H1 (cell line): ENCODE data around the gene RAB3GAP2. TPM values are rescaled to one million over a fixed set of nuclear protein-coding genes. Genes with fewer than 3 reads are reported as not detected.

Experiments used
- BRCA1 ChIP-seq: IDR thresholded peaks from 2 replicates; pipeline ENCODE4 v1.6.1; 2012; ENCODE audit warnings: low read depth, low read length, improper control_type of control experiment
- CBX8 ChIP-seq: fragments of 300-800, 300-1000 bp; sonication (generic); IDR thresholded peaks from 2 replicates; pipeline ENCODE4 v1.7.1; 2016; ENCODE audit warnings: low read depth, low read length, borderline replicate concordance
- CEBPB ChIP-seq: IDR thresholded peaks from 2 replicates; pipeline ENCODE4 v1.6.1; 2012; ENCODE audit warnings: low read depth, low read length
- CHD1 ChIP-seq: IDR thresholded peaks from 2 replicates; pipeline ENCODE4 v1.6.1; 2012; ENCODE audit warnings: low read depth, low read length, improper control_type of control experiment
- CHD7 ChIP-seq: fragments of 300-600 bp; sonication (generic); IDR thresholded peaks from 2 replicates; pipeline ENCODE4 v1.7.1; 2012; ENCODE audit warnings: low read length, moderate library complexity, mild to moderate bottlenecking, inconsistent platforms; ENCODE audit not compliant: insufficient replicate concordance
- E2F6 ChIP-seq: IDR thresholded peaks from 2 replicates; pipeline ENCODE4 v1.6.1; 2012; ENCODE audit warnings: inconsistent platforms
- FOSL1 ChIP-seq: IDR thresholded peaks from 2 replicates; pipeline ENCODE4 v1.6.1; 2011; ENCODE audit warnings: mild to moderate bottlenecking, low read depth, low read length, moderate library complexity; ENCODE audit not compliant: insufficient read depth
- KDM5A ChIP-seq: fragments of 200-600 bp; IDR thresholded peaks from 2 replicates; pipeline ENCODE4 v1.7.1; 2012; ENCODE audit warnings: mild to moderate bottlenecking, low read length, inconsistent platforms, mixed read lengths
- POLR2AphosphoS5 ChIP-seq: IDR thresholded peaks from 2 replicates; pipeline ENCODE4 v1.6.1; 2011; ENCODE audit warnings: low read depth, low read length
- SP4 ChIP-seq: IDR thresholded peaks from 2 replicates; pipeline ENCODE4 v1.6.1; 2012; ENCODE audit warnings: low read length, inconsistent platforms
- polyA plus RNA-seq, 7 experiments: library from polyadenylated mRNA; depleted of rRNA in 3 of 7; stranded (reverse) in 5 of 7; unstranded in 2 of 7; fragments of >200 nt in 5 of 7; fragments of 200-250 nt in 2 of 7; gene quantifications; 1 replicate in 5 of 7; 2 replicates in 1 of 7; 4 replicates in 1 of 7; pipeline versions ENCODE4 v1.2.1 to v1.2.3, GENCODE V29; 2011 to 2013; ENCODE audit warnings: missing spikeins in 2 of 7, mixed read lengths in 2 of 7
- total RNA-seq: library from RNA; stranded (reverse); fragmentation: NEBNext Ultra II Directional; extraction: Animal tissue kit (Norgen Biotek cat#: 25700); gene quantifications from 2 replicates; pipeline ENCODE4 v1.2.1, GENCODE V29; 2021

The RAB3GAP2 gene
- total and polyA plus RNA-seq, 2 of the 8 experiments (the other 6 are each of a cell fraction or from before 2014, with no cell fraction given) = 19.7 to 52.7 TPM

GRCh38 chr1:220166853-220167252, 105.4 kb downstream of the RAB3GAP2 start (continued):
- TF ChIP-seq CHD7 (no peak), E2F6 (no peak), SP4 (no peak), CBX8 (no peak), CHD1 (no peak), BRCA1 (no peak), POLR2AphosphoS5 (no peak), CEBPB (no peak), FOSL1 (no peak), KDM5A (no peak)
- TF ChIP-seq, all 59 proteins: peak for 0
